Neural cell (in vitro differentiated cells): ENCODE results near the gene UHMK1. TPM values are rescaled to one million over a fixed set of nuclear protein-coding genes. Genes with fewer than 3 reads are reported as not detected.
A peak's percentile ranks its signal among the peaks of the same experiment; 100 is the strongest.

ENCODE experiments used
- H2AFZ ChIP-seq: fragments of 200-600, 300-800 bp; sonication (generic), shearing (Covaris generic); 2 replicates; pipeline ENCODE4 v1.6.0; 2014; ENCODE audit warnings: low read depth, mild to moderate bottlenecking, antibody characterized with exemption, low read length, moderate library complexity
- H3F3A ChIP-seq: fragments of 200-600 bp; shearing (Covaris generic); 2 replicates; pipeline ENCODE4 v1.6.1; 2016; ENCODE audit warnings: mild to moderate bottlenecking, moderate library complexity, mixed read lengths, antibody characterized with exemption, low read length; ENCODE audit not compliant: insufficient read depth, poor library complexity, severe bottlenecking
- H3K27ac ChIP-seq: fragments of 200-600, 300-800 bp; sonication (generic), shearing (Covaris generic); 2 replicates; pipeline ENCODE4 v1.5.1; 2014; ENCODE audit warnings: mild to moderate bottlenecking, low read length, moderate library complexity
- H3K27me3 ChIP-seq: fragments of 300-800, 200-600 bp; sonication (generic), shearing (Covaris generic); 2 replicates; pipeline ENCODE4 v1.6.0; 2014; ENCODE audit warnings: mild to moderate bottlenecking, low read depth, low read length, moderate library complexity; ENCODE audit not compliant: insufficient read depth
- H3K36me3 ChIP-seq: fragments of 300-800, 200-600 bp; sonication (generic), shearing (Covaris generic); 2 replicates; pipeline ENCODE4 v1.5.1; 2014; ENCODE audit warnings: mild to moderate bottlenecking, antibody characterized with exemption, low read length, moderate library complexity; ENCODE audit not compliant: insufficient read depth
- H3K4me2 ChIP-seq: fragments of 300-800, 200-600 bp; sonication (generic), shearing (Covaris generic); 2 replicates; pipeline ENCODE4 v1.6.0; 2014; ENCODE audit warnings: mild to moderate bottlenecking, low read length
- H3K4me3 ChIP-seq: fragments of 300-800, 200-600 bp; sonication (generic), shearing (Covaris generic); 2 replicates; pipeline ENCODE4 v1.5.1; 2014; ENCODE audit warnings: mild to moderate bottlenecking, low read length, moderate library complexity
- H3K79me2 ChIP-seq: fragments of 200-600 bp; shearing (Covaris generic); replicated peaks from 2 replicates; pipeline ENCODE4 v1.6.0; 2014; ENCODE audit warnings: mild to moderate bottlenecking, low read length, moderate library complexity; ENCODE audit not compliant: insufficient read depth
- H3K9ac ChIP-seq: fragments of 300-800, 200-600 bp; sonication (generic), shearing (Covaris generic); 2 replicates; pipeline ENCODE4 v1.6.1; 2016; ENCODE audit warnings: mild to moderate bottlenecking, low read length, mixed read lengths
- H3K9me2 ChIP-seq: fragments of 200-600 bp; shearing (Covaris generic); 2 replicates; pipeline ENCODE4 v1.6.1; 2016; ENCODE audit warnings: mild to moderate bottlenecking, low read length, mixed read lengths; ENCODE audit not compliant: insufficient read depth
- H3K9me3 ChIP-seq: fragments of 200-600, 300-800 bp; sonication (generic), shearing (Covaris generic); 2 replicates; pipeline ENCODE4 v1.6.1; 2016; ENCODE audit warnings: mild to moderate bottlenecking, mixed run types, low read length, moderate library complexity, mixed read lengths
- H4K20me1 ChIP-seq: fragments of 200-600 bp; shearing (Covaris generic); 2 replicates; pipeline ENCODE4 v1.6.1; 2016; ENCODE audit warnings: mild to moderate bottlenecking, mixed run types; ENCODE audit not compliant: insufficient read depth
- CTCF ChIP-seq: fragments of 450-650 bp; IDR thresholded peaks from 2 replicates; pipeline ENCODE4 v1.5.1; 2014; ENCODE audit warnings: antibody characterized with exemption, mild to moderate bottlenecking, moderate library complexity; ENCODE audit not compliant: poor library complexity, severe bottlenecking
- EP300 ChIP-seq: fragments of 450-650 bp; conservative IDR thresholded peaks from 2 replicates; pipeline ENCODE4 v1.6.1; 2014; ENCODE audit warnings: antibody characterized with exemption, mild to moderate bottlenecking, moderate library complexity; ENCODE audit not compliant: poor library complexity, severe bottlenecking
- EZH2 ChIP-seq: fragments of 200-600, 300-800 bp; shearing (Covaris generic), sonication (generic); IDR thresholded peaks from 2 replicates; pipeline ENCODE4 v1.6.1; 2014; ENCODE audit warnings: antibody characterized with exemption, low read length, borderline replicate concordance, mild to moderate bottlenecking; ENCODE audit not compliant: insufficient read depth, poor library complexity, severe bottlenecking
- MXI1 ChIP-seq: fragments of 450-650 bp; conservative IDR thresholded peaks from 2 replicates; pipeline ENCODE4 v1.6.1; 2014; ENCODE audit warnings: antibody characterized with exemption, mild to moderate bottlenecking; ENCODE audit not compliant: poor library complexity, severe bottlenecking
- POLR2AphosphoS5 ChIP-seq: IDR thresholded peaks from 2 replicates; pipeline ENCODE4 v1.6.1; 2012
- RAD21 ChIP-seq: fragments of 450-650 bp; conservative IDR thresholded peaks from 2 replicates; pipeline ENCODE4 v1.6.1; 2014; ENCODE audit warnings: antibody characterized with exemption, mild to moderate bottlenecking, moderate library complexity
- SMC3 ChIP-seq: fragments of 450-650 bp; conservative IDR thresholded peaks from 2 replicates; pipeline ENCODE4 v1.6.1; 2014; ENCODE audit warnings: antibody characterized with exemption, mild to moderate bottlenecking, moderate library complexity; ENCODE audit not compliant: poor library complexity
- TAF1 ChIP-seq: IDR thresholded peaks from 2 replicates; pipeline ENCODE4 v1.6.1; 2012; ENCODE audit warnings: low read depth
- polyA plus RNA-seq: library from polyadenylated mRNA; depleted of rRNA; stranded (reverse); fragments of >200 nt; gene quantifications from 2 replicates; pipeline ENCODE4 v1.2.3, GENCODE V29; 2014
- TF ChIP-seq, protein P1 (sequence below): IDR thresholded peaks from 2 replicates; pipeline ENCODE4 v1.6.1; 2012; ENCODE audit warnings: borderline replicate concordance

The UHMK1 gene
- polyA plus RNA-seq, 1 donor from 2014 or later, result 22.2 TPM

DNA sequence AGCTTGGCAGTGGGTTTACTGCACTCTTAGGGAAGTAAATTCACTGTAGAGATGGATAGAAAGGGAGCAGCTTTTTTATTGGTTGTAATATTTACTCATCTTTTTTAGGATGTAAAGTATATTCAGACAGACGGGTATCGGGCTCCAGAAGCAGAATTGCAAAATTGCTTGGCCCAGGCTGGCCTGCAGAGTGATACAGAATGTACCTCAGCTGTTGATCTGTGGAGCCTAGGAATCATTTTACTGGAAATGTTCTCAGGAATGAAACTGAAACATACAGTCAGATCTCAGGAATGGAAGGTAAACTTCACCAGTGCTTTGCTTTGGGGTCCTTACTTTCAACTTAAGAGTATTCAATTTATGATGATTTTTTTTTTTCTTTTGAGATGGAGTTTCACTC is 3.2 kb downstream of the UHMK1 start:
- Histone ChIP-seq H3K36me3 (peaks cover 5% of the 10 kb centered on the region), H3K27ac (no peak overlapping the region), H4K20me1 (no peaks in the 10 kb centered on the region), H3K4me2 (peak overlapping the region; percentile 26), H3K27me3 (no peaks in the 10 kb centered on the region), H2AFZ (no peak overlapping the region), H3K9me2 (no peaks in the 10 kb centered on the region), H3K9me3 (no peaks in the 10 kb centered on the region), H3F3A (no peaks in the 10 kb centered on the region), H3K9ac (no peak overlapping the region), H3K4me3 (peak overlapping the region; percentile 95), H3K79me2 (peaks cover 38% of the 10 kb centered on the region)
- TF ChIP-seq TAF1, result no peak

DNA sequence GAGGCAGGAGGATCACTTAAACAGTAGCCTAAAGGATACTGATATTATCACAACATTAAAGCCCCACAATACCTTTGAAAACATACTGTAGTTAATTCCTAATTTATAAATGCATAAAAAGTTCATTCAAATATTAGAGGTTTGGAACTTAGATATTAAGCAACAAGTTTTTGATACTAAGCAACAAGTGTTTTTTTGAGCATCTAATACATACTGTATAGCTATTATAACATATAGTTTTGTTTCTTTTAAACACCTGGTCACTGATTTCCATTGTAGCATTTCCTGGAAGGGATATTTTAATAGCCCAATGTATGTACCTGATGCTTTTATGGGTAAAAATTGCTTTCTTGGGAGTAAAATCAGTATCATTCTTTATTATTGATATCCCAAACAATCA is 4.5 kb downstream of the UHMK1 start:
- H3K36me3 ChIP-seq, result peaks cover 10% of the 10 kb centered on the region
- H3K9ac ChIP-seq, result no peak overlapping the region
- no peak overlapping the region for H3K4me3 ChIP-seq
- no peaks in the 10 kb centered on the region for H3F3A ChIP-seq
- no peak overlapping the region for H3K4me2 ChIP-seq
- H3K79me2 ChIP-seq, result peaks cover 38% of the 10 kb centered on the region
- H3K9me2 ChIP-seq, result no peaks in the 10 kb centered on the region
- no peak overlapping the region for H3K27ac ChIP-seq
- H4K20me1 ChIP-seq, result no peaks in the 10 kb centered on the region
- TF ChIP-seq TAF1 (no peak), EZH2 (no peak), MXI1 (no peak), POLR2AphosphoS5 (no peak), CTCF (no peak), RAD21 (no peak), SMC3 (no peak), EP300 (no peak)
- TF ChIP-seq, protein P1, sequence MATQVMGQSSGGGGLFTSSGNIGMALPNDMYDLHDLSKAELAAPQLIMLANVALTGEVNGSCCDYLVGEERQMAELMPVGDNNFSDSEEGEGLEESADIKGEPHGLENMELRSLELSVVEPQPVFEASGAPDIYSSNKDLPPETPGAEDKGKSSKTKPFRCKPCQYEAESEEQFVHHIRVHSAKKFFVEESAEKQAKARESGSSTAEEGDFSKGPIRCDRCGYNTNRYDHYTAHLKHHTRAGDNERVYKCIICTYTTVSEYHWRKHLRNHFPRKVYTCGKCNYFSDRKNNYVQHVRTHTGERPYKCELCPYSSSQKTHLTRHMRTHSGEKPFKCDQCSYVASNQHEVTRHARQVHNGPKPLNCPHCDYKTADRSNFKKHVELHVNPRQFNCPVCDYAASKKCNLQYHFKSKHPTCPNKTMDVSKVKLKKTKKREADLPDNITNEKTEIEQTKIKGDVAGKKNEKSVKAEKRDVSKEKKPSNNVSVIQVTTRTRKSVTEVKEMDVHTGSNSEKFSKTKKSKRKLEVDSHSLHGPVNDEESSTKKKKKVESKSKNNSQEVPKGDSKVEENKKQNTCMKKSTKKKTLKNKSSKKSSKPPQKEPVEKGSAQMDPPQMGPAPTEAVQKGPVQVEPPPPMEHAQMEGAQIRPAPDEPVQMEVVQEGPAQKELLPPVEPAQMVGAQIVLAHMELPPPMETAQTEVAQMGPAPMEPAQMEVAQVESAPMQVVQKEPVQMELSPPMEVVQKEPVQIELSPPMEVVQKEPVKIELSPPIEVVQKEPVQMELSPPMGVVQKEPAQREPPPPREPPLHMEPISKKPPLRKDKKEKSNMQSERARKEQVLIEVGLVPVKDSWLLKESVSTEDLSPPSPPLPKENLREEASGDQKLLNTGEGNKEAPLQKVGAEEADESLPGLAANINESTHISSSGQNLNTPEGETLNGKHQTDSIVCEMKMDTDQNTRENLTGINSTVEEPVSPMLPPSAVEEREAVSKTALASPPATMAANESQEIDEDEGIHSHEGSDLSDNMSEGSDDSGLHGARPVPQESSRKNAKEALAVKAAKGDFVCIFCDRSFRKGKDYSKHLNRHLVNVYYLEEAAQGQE, result no peak
- H3K9me3 ChIP-seq, result no peaks in the 10 kb centered on the region
- H3K27me3 ChIP-seq, result no peaks in the 10 kb centered on the region
- no peak overlapping the region for H2AFZ ChIP-seq

GRCh38 chr1:162502928-162503327 is 5.3 kb downstream of the UHMK1 start:
- H3K27ac ChIP-seq, result no peak overlapping the region
- no peak overlapping the region for H3K4me3 ChIP-seq
- no peaks in the 10 kb centered on the region for H3F3A ChIP-seq
- H3K36me3 ChIP-seq, result peaks cover 10% of the 10 kb centered on the region
- no peak overlapping the region for H3K4me2 ChIP-seq
- no peak for TF ChIP-seq MXI1
- H2AFZ ChIP-seq, result no peak overlapping the region
- H4K20me1 ChIP-seq, result no peaks in the 10 kb centered on the region
- H3K9me3 ChIP-seq, result no peaks in the 10 kb centered on the region
- H3K79me2 ChIP-seq, result peaks cover 33% of the 10 kb centered on the region
- H3K9me2 ChIP-seq, result no peaks in the 10 kb centered on the region
- H3K9ac ChIP-seq, result no peak overlapping the region
- no peaks in the 10 kb centered on the region for H3K27me3 ChIP-seq
